NCI-H82 treated with DMSO at 0.1 percent for 48 hours (cell line): ENCODE measurements around the gene ALG9.
"Not testable (repeated sequence)": the region's sequence is repeated elsewhere in the genome, so short reads cannot be mapped to it uniquely, and the experiment has no call there.

Source experiments
- DNase-seq: peaks from one replicate; lab custom pipeline; 2025; ENCODE audit not compliant: unreplicated experiment; lab: John Stamatoyannopoulos, UW

Gene ALG9

GRCh38 chr11:111798279-111798678 lies 73.1 kb downstream of the ALG9 start:
- DNase-seq: no peak

GRCh38 chr11:111797145-111797581 lies 74.2 kb downstream of the ALG9 start:
- no peak for DNase-seq

- no peak for DNase-seq
These were observed 74.7 kb downstream of the ALG9 start for GRCh38 chr11:111796696-111797095.

GRCh38 chr11:111795334-111795985 lies 75.9 kb downstream of the ALG9 start:
- no peak for DNase-seq

- DNase-seq: peak; percentile 88
These were observed 77.5 kb downstream of the ALG9 start for GRCh38 chr11:111793863-111794262.

GRCh38 chr11:111792955-111793500 lies 78.4 kb downstream of the ALG9 start:
- no peak for DNase-seq

- no peak for DNase-seq
These were observed 79.1 kb downstream of the ALG9 start for GRCh38 chr11:111792314-111792713.

GRCh38 chr11:111788464-111788863 lies 82.9 kb downstream of the ALG9 start:
- no peak for DNase-seq

GRCh38 chr11:111788051-111788450 lies 83.3 kb downstream of the ALG9 start:
- no peak for DNase-seq

GRCh38 chr11:111785886-111786412 lies 85.4 kb downstream of the ALG9 start:
- peak; percentile 51 for DNase-seq

- no peak for DNase-seq
These were observed 86.3 kb downstream of the ALG9 start for GRCh38 chr11:111785076-111785475.

- DNase-seq: not testable (repeated sequence)
These were observed 87.1 kb downstream of the ALG9 start for GRCh38 chr11:111784311-111784710.

- no peak for DNase-seq
These were observed 89.2 kb downstream of the ALG9 start for GRCh38 chr11:111782109-111782741.

- DNase-seq: no peak
These were observed 92.3 kb downstream of the ALG9 start for GRCh38 chr11:111779118-111779517.

- no peak for DNase-seq
These were observed 93.3 kb downstream of the ALG9 start for GRCh38 chr11:111778047-111778558.

GRCh38 chr11:111777094-111778046 lies 94.0 kb downstream of the ALG9 start:
- peak; percentile 36 for DNase-seq

GRCh38 chr11:111776398-111777093 lies 94.8 kb downstream of the ALG9 start:
- no peak for DNase-seq

- DNase-seq: no peak
These were observed 96.2 kb downstream of the ALG9 start for GRCh38 chr11:111774955-111775710.

GRCh38 chr11:111772535-111772934 lies 98.8 kb downstream of the ALG9 start:
- no peak for DNase-seq

GRCh38 chr11:111771205-111771604 lies 100.2 kb downstream of the ALG9 start:
- DNase-seq: not testable (repeated sequence)
